Measurements from ENCODE around the gene NPPA.
"Not testable (repeated sequence)": the region's sequence is repeated elsewhere in the genome, so short reads cannot be mapped to it uniquely, and the experiment has no call there.

Gene NPPA
- 0 reads per million in 2 donors for total RNA-seq

DNA sequence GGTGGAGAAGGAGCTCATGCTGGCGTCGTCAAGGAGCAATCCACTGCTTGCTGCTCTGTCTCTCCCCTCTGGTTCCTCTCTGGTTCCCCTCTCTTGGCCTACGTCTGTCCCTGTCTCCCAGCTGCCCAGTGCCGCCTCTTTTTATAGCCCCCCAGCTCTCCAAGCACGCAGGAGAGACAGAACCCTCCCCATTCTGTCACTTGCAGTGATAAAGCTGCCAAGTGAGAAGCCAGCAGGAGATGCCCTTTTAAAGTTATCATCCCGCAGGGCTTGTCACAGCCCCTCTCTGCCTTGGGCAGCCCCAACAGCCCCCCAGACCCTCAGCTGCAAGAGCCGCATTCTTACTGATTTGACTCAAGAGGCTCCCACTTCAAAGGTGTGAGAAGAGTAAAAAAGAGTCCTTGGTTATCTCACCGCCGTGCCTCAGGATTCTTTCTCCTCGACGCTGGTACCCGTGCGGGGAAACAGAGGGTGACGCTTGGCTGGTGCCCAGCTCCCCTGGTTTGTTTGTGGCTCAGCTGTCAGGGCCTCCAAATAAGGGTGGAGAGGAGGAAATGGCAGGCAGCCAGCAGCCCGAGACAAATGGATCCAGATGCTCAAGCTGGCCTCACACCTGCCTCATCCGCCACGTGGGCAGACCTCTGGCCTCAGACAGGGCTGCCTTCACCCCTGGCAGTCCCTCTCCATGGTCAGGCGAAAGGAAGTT is at the start of gene NPPA:
Gene NPPA (minus strand): TSS at position 117 of the 706 bp plus-strand sequence. CDS start 99 bp downstream, at position 18.
- DNase-seq, result no peak

DNA sequence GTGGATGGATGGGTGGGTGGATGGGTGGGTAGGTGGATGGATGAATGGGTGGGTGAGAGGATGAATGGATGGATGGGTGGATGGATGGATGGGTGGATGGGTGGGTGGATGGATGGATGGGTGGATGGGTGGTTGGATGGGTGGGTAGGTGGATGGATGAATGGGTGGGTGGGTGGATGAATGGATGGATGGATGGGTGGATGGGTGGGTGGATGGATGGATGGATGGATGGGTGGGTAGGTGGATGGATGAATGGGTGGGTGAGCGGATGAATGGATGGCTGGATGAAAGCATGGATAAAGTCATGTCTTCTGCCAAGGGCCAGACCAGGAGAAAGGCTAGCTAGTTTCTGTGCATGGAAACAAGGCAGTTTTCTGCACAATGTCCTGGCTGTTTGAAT is 46.9 kb upstream of the NPPA start:
- DNase-seq, result not testable (repeated sequence)

- peak; percentile 44 to 64 (median 56) for DNase-seq
These were observed 46.3 kb upstream of the NPPA start for GRCh38 chr1:11893907-11894251.

- DNase-seq, result no peak
These were observed 44.0 kb upstream of the NPPA start for GRCh38 chr1:11891433-11892186.

DNA sequence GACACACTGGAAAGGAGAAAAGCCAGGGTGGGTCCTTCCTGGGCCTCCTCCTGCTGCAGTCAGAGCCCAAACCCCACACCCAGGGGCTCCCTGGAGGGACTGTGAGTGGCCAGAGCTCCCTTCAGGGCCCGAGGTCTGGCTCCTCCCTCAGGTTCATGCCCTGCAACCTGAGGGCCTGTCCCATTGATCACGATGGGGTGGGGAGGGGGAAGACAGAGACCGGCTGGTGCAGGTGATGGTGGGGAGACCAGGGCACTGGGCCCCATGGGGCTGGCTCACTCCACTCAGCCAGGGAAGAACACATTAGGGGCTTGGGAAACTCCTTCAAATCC is 41.3 kb upstream of the NPPA start:
- no peak for DNase-seq

DNA sequence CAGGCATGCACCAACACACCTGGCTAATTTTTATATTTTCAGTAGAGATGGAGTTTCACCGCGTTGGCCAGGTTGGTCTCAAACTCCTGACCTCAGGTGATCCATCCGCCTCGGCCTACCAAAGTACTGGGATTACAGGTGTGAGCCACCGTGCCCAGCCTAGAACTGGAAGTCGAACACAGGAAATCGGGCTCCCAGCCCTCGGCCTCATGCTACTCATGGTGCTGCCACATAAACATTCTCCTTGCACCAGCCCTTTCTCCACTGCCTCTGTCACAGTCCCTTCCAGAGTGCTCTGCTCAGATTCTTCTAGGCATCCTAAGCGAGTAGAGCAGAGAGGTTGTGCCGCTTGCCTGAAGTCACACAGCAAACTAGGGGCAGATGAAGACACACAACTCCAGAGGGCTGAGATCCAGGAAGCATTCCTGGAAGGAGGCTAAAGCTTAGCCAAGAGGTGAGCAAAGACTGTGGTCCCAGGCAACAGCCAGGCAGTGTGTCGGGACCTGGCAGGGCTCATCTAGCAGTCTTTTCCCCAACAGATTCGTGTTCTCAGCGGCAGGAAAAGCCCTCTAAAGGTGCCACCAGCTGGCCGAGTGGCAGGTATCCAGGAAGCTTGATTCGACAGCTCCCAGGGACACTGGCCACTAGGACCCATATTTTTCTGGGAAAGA is 40.8 kb upstream of the NPPA start:
- no peak for DNase-seq

DNA sequence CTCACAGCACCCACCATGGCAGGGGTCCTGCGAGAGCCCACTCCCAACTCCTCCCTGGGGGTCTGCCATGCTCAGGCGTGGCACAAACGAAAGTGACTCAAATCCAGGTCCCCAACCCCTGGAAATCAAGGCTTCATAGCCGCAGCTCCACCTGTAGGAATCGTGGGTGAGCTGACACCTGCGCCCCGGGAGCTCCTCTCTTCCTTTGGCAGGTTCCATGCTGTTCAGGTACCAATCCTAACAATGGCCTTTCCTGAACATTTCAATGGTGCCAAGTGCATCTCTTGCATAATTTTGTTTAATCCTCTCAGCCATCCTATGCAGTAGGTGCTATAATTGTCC is 40.1 kb upstream of the NPPA start:
- no peak for DNase-seq

DNA sequence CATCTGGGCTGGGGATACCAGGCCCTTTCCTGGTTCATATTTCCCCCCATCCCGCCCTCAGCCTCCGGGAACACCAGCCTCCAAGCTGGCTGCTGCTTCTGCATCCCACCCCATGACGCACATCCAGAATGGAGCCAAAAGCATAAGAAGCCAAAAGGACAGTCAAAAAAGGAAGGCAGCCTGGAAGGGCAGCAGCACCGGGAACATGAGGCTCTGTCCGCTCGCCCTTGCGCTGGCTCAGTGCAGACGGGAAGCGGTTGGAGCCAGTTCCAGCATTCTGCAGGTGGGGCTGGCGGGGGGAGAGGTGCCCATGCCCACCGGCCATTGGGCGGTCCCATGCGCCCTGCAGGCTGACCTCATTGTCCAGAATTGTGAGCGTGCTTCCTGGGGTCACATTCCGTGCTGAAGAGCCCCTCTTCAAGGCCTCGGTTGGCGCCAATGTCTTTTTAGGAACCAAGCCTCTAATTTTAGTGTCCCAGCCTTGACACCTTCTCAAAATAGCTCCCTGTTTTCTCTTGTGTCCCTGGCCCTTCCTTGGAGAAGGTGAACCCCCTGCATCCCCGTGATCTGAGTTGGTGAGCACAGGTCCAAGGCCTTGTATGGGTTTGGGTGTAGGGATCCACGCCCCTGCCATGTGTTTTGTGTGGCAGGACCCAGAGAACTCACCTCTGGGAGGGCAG is 39.5 kb upstream of the NPPA start:
- DNase-seq, result no peak

DNA sequence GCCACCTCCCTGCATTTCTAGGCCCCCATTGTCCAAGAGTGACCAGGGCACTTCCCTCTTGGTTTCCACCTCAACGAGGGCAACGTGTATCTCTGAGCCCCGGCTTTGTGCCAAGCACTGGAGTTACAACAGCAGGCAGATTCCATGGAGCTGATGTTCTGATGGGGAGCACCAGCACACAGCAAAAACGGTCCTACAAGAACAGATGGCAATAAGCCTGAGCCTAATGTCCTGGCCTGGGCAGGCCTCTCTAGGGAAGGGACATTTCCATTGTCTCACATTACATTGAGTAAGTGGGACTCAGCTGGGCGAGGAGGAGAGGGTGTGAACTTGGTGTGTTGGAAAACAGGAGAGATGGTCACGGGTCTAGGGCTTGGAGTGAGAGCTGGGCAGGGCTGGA is 38.3 kb upstream of the NPPA start:
- no peak for DNase-seq

GRCh38 chr1:11882814-11883538 is 35.4 kb upstream of the NPPA start:
- no peak for DNase-seq

GRCh38 chr1:11881749-11882441 is 34.3 kb upstream of the NPPA start:
- DNase-seq, result no peak

GRCh38 chr1:11880911-11881748 is 33.5 kb upstream of the NPPA start:
- DNase-seq, result no peak

DNA sequence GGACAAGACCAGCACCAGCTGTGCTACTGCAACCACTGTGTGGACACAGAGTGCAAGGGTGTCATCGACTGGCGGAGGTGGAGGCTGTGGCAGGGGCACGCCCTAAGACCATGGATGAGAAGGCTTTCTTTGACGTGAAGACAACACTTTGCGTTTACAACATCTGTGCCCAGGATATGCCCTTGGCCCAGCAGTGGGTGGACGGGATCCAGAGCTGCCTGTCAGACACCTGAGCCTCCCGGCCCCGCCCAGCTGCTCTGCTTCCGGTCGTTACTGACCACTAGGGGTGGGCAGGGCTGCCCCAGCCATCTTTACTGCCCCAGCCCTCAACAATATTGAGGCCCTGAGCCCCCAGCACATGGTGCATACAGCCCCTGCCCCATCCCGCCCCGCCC is 32.6 kb upstream of the NPPA start:
- DNase-seq, result no peak

GRCh38 chr1:11879311-11880180 is 32.0 kb upstream of the NPPA start:
- DNase-seq, result no peak

GRCh38 chr1:11878891-11879190 is 31.3 kb upstream of the NPPA start:
- no peak for DNase-seq

- no peak for DNase-seq
These were observed 30.7 kb upstream of the NPPA start for GRCh38 chr1:11878081-11878890.

DNA sequence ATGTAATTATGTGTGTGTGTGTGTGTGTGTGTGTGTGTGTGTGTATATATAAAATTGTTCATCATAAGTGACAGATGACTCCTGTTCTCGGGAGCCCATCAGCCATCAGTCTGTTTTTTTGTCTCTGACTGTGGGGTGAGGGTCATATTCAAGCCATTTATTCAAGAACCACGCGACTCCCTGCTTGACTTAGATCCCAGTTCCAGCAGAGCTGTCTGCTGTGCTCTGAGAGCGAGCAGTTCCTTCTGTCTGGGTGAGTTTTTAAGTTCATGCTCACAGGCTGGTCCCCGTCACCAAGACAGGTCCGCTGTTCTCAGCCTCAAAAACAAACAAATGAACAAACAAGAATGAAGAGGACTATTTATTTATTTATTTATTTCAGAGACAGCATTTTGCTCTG is 29.5 kb upstream of the NPPA start:
- DNase-seq, result no peak

GRCh38 chr1:11875094-11875493 is 27.5 kb upstream of the NPPA start:
- DNase-seq, result no peak

DNA sequence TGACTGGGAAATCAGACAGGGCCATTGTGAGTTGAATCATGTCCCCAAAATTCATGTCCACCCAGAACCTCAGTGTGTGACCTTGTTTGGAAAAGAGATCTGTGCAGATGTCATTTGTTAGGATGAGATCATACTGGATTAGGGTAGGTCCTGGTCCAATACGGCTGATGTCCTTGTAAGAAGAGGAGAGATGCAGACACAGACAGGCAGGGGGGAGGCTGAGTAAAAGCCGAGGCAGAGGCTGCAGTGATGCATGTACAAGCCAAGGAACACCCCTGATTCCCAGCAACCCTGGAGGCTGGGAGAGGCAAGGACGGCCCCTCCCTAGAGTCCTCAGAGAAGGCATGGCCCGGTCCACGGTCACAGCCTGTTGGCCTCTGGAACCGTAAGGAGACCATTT is 27.0 kb upstream of the NPPA start:
- no peak for DNase-seq

- DNase-seq, result no peak
These were observed 26.6 kb upstream of the NPPA start for GRCh38 chr1:11874258-11874562.
